ENCODE data around the gene RAD51B. TPM values are rescaled to one million over a fixed set of nuclear protein-coding genes. Genes with fewer than 3 reads are reported as not detected.

The RAD51B gene
- polyA plus RNA-seq, 1 experiment, result 6.6 TPM

- ChIA-PET CTCF (no interaction called here), POLR2A (no interaction called here)
- no peak for DNase-seq (ENCODE audit: low read depth, low spot score)
- no peak overlapping the region for H3K27ac ChIP-seq (ENCODE audit: low read depth, low read length)
- TF ChIP-seq, protein P1, sequence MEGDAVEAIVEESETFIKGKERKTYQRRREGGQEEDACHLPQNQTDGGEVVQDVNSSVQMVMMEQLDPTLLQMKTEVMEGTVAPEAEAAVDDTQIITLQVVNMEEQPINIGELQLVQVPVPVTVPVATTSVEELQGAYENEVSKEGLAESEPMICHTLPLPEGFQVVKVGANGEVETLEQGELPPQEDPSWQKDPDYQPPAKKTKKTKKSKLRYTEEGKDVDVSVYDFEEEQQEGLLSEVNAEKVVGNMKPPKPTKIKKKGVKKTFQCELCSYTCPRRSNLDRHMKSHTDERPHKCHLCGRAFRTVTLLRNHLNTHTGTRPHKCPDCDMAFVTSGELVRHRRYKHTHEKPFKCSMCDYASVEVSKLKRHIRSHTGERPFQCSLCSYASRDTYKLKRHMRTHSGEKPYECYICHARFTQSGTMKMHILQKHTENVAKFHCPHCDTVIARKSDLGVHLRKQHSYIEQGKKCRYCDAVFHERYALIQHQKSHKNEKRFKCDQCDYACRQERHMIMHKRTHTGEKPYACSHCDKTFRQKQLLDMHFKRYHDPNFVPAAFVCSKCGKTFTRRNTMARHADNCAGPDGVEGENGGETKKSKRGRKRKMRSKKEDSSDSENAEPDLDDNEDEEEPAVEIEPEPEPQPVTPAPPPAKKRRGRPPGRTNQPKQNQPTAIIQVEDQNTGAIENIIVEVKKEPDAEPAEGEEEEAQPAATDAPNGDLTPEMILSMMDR (IDR thresholded peaks at IDR 0.05; ENCODE audit: low read depth, low read length), result no peak
- no peak overlapping the region for H3K4me3 ChIP-seq (ENCODE audit: low read depth, low read length)
- H3K9me3 ChIP-seq (ENCODE audit: control insufficient read depth, insufficient read depth, low read length), result no peaks in the 10 kb centered on the region
- H3K27me3 ChIP-seq (ENCODE audit: control insufficient read depth, insufficient read depth, low read length), result no peaks in the 10 kb centered on the region
Observed at GRCh38 chr14:67975470-67975869, 155.9 kb downstream of the RAD51B start.

DNA sequence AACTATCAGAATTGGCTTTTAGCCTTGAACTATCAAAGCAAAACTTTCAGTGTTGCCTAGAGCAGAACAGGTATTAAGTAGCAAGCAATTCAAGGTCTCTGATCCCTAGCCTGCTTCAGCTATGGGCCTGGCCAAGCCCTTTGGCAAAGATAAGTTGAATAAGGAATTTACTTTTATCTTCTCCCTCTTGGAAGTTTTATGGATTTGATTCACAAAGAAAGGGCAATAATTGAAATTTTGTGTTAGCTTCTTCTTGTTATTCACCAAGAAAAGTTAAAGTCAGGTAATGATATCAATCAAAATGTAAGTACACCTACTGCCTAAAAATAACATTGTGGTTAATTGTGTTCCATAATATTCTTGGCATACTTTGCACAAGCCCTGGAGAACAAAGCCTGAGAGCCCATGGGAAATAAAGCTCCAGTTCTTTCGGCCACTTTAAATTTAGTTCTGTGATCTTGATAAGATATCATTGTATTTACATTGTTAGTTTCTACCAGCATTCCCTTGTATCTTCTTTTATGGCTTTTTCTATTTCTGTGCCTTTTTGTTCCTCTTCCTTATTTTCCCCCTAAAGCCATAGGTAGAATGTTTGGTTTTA, 158.0 kb downstream of the RAD51B start:
- TF ChIP-seq, protein P1 (IDR thresholded peaks at IDR 0.05; ENCODE audit: low read depth, low read length), result no peak
- CTCF ChIA-PET, result interaction anchor here (0.8 kb wide), 1 partner anchor 33 kb away, joined by 3 read pairs; no protein-coding TSS in a partner anchor

DNA sequence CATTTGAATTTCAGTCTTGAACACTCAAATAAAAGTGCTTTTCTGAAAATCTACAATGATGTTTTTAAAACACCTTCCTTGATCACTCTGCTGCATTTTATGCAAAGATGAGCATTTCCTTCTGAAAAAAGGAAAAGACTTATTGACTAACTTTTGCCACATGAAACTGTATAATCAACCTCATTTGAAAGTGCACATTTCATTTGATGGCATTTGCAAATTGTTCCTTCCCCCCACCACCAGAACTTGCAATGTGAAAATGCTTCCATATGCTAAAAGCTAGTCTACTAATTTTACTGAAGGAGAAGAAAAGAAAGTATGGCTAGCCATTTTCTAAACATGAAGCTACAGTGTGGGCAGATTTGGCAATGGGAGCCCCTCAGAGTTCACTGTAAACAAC, 159.2 kb downstream of the RAD51B start:
- POLR2A ChIA-PET, result no interaction called here

More for the DNA sequence above, 158.0 kb downstream of the RAD51B start:
- H3K4me3 ChIP-seq (ENCODE audit: low read depth, low read length), result no peak overlapping the region
- DNase-seq (ENCODE audit: low read depth, low spot score), result no peak
- no peaks in the 10 kb centered on the region for H3K27me3 ChIP-seq (ENCODE audit: control insufficient read depth, insufficient read depth, low read length)
- no peak overlapping the region for H3K27ac ChIP-seq (ENCODE audit: low read depth, low read length)
- POLR2A ChIA-PET, result no interaction called here
- no peaks in the 10 kb centered on the region for H3K9me3 ChIP-seq (ENCODE audit: control insufficient read depth, insufficient read depth, low read length)

DNA sequence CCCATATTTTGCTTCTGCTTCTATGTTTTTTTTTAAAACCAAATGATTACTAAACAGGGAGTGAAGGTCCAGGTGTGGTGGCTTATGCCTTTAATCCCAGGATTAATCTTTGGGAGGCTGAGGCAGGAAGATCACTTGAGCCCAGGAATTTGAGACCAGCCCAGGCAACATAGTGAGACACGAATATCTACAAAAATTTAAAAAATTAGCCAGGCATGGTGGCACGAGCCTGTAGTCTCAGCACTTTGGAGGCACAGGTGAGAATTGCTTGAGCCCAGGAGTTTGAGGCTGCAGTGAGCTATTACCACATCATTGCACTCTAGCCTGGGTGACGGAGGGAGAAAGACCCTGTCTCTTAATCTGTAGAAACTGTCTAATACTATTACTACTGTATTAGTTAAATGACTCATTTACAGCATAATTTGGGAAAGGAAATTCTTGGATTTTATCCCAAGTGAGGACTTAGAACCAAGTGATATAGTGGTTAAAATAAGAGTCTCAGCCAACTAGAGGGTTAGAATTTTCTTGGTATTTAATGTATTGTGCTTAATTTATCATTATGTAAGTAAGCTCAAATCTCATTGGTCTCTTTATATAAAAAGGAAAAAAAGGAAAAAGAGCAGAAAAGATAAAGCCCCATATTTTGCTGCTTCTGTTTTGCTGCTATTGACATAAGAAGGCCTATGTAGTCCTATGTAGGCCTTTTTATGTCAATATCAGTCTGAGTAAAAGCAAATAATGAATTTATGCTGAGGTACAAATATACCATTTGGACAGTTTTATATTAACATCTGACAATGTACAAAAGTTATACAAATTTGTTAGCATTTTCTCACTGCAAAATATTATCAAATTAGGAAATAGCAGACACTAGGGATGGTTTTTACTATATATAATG, 163.4 kb downstream of the RAD51B start:
- Histone ChIP-seq H3K27me3 (ENCODE audit: control insufficient read depth, insufficient read depth, low read length) (no peaks in the 10 kb centered on the region), H3K4me3 (ENCODE audit: low read depth, low read length) (no peak overlapping the region), H3K9me3 (ENCODE audit: control insufficient read depth, insufficient read depth, low read length) (no peaks in the 10 kb centered on the region; the same call in 1 of the 2 replicates), H3K27ac (ENCODE audit: low read depth, low read length) (no peak overlapping the region)
- POLR2A ChIA-PET, result no interaction called here
- CTCF ChIA-PET, result no interaction called here
- DNase-seq (ENCODE audit: low read depth, low spot score), result no peak
- TF ChIP-seq, protein P1 (IDR thresholded peaks at IDR 0.05; ENCODE audit: low read depth, low read length), result no peak

More for the DNA sequence above, 159.2 kb downstream of the RAD51B start:
- CTCF ChIA-PET, result interaction anchor here (0.6 kb wide), 1 partner anchor 82 kb away, joined by 3 read pairs; no protein-coding TSS in a partner anchor
- Histone ChIP-seq H3K4me3 (ENCODE audit: low read depth, low read length) (no peak overlapping the region), H3K9me3 (ENCODE audit: control insufficient read depth, insufficient read depth, low read length) (no peaks in the 10 kb centered on the region), H3K27me3 (ENCODE audit: control insufficient read depth, insufficient read depth, low read length) (no peaks in the 10 kb centered on the region), H3K27ac (ENCODE audit: low read depth, low read length) (no peak overlapping the region)
- DNase-seq (ENCODE audit: low read depth, low spot score), result no peak
- TF ChIP-seq, protein P1 (IDR thresholded peaks at IDR 0.05; ENCODE audit: low read depth, low read length), result no peak

- POLR2A ChIA-PET, result no interaction called here
- no peak for DNase-seq (ENCODE audit: low read depth, low spot score)
- H3K27me3 ChIP-seq (ENCODE audit: control insufficient read depth, insufficient read depth, low read length), result no peaks in the 10 kb centered on the region
- H3K4me3 ChIP-seq (ENCODE audit: low read depth, low read length), result no peak overlapping the region
- TF ChIP-seq, protein P1 (IDR thresholded peaks at IDR 0.05; ENCODE audit: low read depth, low read length), result no peak
- no peak overlapping the region for H3K27ac ChIP-seq (ENCODE audit: low read depth, low read length)
- H3K9me3 ChIP-seq (ENCODE audit: control insufficient read depth, insufficient read depth, low read length), result no peaks in the 10 kb centered on the region; the same call in 1 of the 2 replicates
- CTCF ChIA-PET, result no interaction called here
Observed at GRCh38 chr14:67984274-67984673, 164.7 kb downstream of the RAD51B start.

Measured in AG04450 (cell line).